ENCODE results near the gene UBXN6.

UBXN6 gene

GRCh38 chr19:4423416-4424126 is 34.0 kb downstream of the UBXN6 start:
- Histone ChIP-seq H3K4me2 (ENCODE audit: low read depth, low read length, poor library complexity, severe bottlenecking) (no peak overlapping the region), H3K4me3 (ENCODE audit: insufficient read depth, low read length, poor library complexity, severe bottlenecking) (no peak overlapping the region), H3K27ac (ENCODE audit: low read depth, low read length) (no peak overlapping the region), H4K20me1 (ENCODE audit: low read depth, low read length) (no peaks in the 10 kb centered on the region), H3K27me3 (ENCODE audit: low read length) (no peaks in the 10 kb centered on the region), H3K9me2 (replicated peaks; ENCODE audit: insufficient read depth, low read length) (no peaks in the 10 kb centered on the region), H3K9me3 (ENCODE audit: insufficient read depth, low read length) (no peaks in the 10 kb centered on the region), H3K79me2 (ENCODE audit: insufficient read depth, low read length) (peaks cover 12% of the 10 kb centered on the region; the same call in 1 of the 2 replicates), H3F3A (ENCODE audit: insufficient read depth) (no peaks in the 10 kb centered on the region), H2AFZ (ENCODE audit: low read depth, low read length, severe bottlenecking) (no peak overlapping the region), H3K9ac (ENCODE audit: low read length) (no peak overlapping the region), H3K36me3 (ENCODE audit: low read length) (peaks cover 11% of the 10 kb centered on the region; the same call in 1 of the 2 replicates)
- TF ChIP-seq, protein P1, sequence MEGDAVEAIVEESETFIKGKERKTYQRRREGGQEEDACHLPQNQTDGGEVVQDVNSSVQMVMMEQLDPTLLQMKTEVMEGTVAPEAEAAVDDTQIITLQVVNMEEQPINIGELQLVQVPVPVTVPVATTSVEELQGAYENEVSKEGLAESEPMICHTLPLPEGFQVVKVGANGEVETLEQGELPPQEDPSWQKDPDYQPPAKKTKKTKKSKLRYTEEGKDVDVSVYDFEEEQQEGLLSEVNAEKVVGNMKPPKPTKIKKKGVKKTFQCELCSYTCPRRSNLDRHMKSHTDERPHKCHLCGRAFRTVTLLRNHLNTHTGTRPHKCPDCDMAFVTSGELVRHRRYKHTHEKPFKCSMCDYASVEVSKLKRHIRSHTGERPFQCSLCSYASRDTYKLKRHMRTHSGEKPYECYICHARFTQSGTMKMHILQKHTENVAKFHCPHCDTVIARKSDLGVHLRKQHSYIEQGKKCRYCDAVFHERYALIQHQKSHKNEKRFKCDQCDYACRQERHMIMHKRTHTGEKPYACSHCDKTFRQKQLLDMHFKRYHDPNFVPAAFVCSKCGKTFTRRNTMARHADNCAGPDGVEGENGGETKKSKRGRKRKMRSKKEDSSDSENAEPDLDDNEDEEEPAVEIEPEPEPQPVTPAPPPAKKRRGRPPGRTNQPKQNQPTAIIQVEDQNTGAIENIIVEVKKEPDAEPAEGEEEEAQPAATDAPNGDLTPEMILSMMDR (IDR thresholded peaks at IDR 0.05; ENCODE audit: insufficient read depth, low read length, poor library complexity, severe bottlenecking) = no peak
- no peak for TF ChIP-seq EZH2phosphoT487 (conservative IDR thresholded peaks at IDR 0.05; ENCODE audit: low read length)

GRCh38 chr19:4416268-4416667 is 41.3 kb downstream of the UBXN6 start:
- no peaks in the 10 kb centered on the region for H3K27me3 ChIP-seq (ENCODE audit: low read length)
- H3K4me3 ChIP-seq (ENCODE audit: insufficient read depth, low read length, poor library complexity, severe bottlenecking) = no peak overlapping the region
- H3K9me2 ChIP-seq (replicated peaks; ENCODE audit: insufficient read depth, low read length) = no peaks in the 10 kb centered on the region
- peaks cover 24% of the 10 kb centered on the region for H4K20me1 ChIP-seq (ENCODE audit: low read depth, low read length)
- TF ChIP-seq, protein P1 (IDR thresholded peaks at IDR 0.05; ENCODE audit: insufficient read depth, low read length, poor library complexity, severe bottlenecking) = no peak
- TF ChIP-seq EZH2phosphoT487 (conservative IDR thresholded peaks at IDR 0.05; ENCODE audit: low read length) = no peak
- H3K4me2 ChIP-seq (ENCODE audit: low read depth, low read length, poor library complexity, severe bottlenecking) = no peak overlapping the region
- H3K36me3 ChIP-seq (ENCODE audit: low read length) = peaks cover 16% of the 10 kb centered on the region; the same call in 1 of the 2 replicates
- peaks cover 75% of the 10 kb centered on the region for H3K79me2 ChIP-seq (ENCODE audit: insufficient read depth, low read length)
- H3K9ac ChIP-seq (ENCODE audit: low read length) = no peak overlapping the region
- no peak overlapping the region for H3K27ac ChIP-seq (ENCODE audit: low read depth, low read length)
- H3F3A ChIP-seq (ENCODE audit: insufficient read depth) = no peaks in the 10 kb centered on the region; the same call in 1 of the 2 replicates
- no peak overlapping the region for H2AFZ ChIP-seq (ENCODE audit: low read depth, low read length, severe bottlenecking)
- H3K9me3 ChIP-seq (ENCODE audit: insufficient read depth, low read length) = no peaks in the 10 kb centered on the region

DNA sequence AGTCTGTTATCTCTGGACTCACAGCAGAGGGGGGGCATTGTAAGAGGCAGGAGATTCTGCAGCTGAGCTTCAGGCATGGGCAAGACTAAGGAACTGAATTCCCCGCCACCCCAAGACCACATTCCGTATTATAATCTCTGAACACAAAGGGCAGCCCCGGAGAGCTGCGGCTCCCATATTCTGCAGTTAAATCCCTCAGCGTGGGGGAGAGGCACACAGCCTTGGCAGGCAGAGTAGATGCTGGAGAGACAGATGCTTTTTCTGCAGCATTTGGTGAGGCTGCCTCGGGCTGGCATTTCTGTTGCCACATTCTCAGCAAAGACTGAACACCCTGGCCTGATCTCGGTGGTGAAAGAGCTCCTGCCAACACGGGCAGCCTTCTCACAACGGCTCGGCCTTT is 42.2 kb downstream of the UBXN6 start:
- Histone ChIP-seq H4K20me1 (ENCODE audit: low read depth, low read length) (peaks cover 24% of the 10 kb centered on the region), H3K4me2 (ENCODE audit: low read depth, low read length, poor library complexity, severe bottlenecking) (no peak overlapping the region), H3K36me3 (ENCODE audit: low read length) (peaks cover 17% of the 10 kb centered on the region; the same call in 1 of the 2 replicates), H2AFZ (ENCODE audit: low read depth, low read length, severe bottlenecking) (no peak overlapping the region), H3K9me2 (replicated peaks; ENCODE audit: insufficient read depth, low read length) (no peaks in the 10 kb centered on the region), H3K4me3 (ENCODE audit: insufficient read depth, low read length, poor library complexity, severe bottlenecking) (no peak overlapping the region), H3K27me3 (ENCODE audit: low read length) (no peaks in the 10 kb centered on the region), H3K9ac (ENCODE audit: low read length) (no peak overlapping the region), H3K9me3 (ENCODE audit: insufficient read depth, low read length) (no peaks in the 10 kb centered on the region), H3K79me2 (ENCODE audit: insufficient read depth, low read length) (peaks cover 78% of the 10 kb centered on the region), H3F3A (ENCODE audit: insufficient read depth) (no peaks in the 10 kb centered on the region; the same call in 1 of the 2 replicates), H3K27ac (ENCODE audit: low read depth, low read length) (no peak overlapping the region)
- no peak for TF ChIP-seq EZH2phosphoT487 (conservative IDR thresholded peaks at IDR 0.05; ENCODE audit: low read length)
- TF ChIP-seq, protein P1 (IDR thresholded peaks at IDR 0.05; ENCODE audit: insufficient read depth, low read length, poor library complexity, severe bottlenecking) = no peak
